22Rv1 (cell line): Measurements from ENCODE around the gene LRRC59.

Source experiments
- H3K27ac ChIP-seq: fragments of 450-650 bp; 2 replicates; pipeline ENCODE4 v1.5.1; 2017
- ZFX ChIP-seq: fragments of 450-650 bp; IDR thresholded peaks from 2 replicates; pipeline ENCODE4 v1.6.1; 2017; ENCODE audit warnings: antibody characterized with exemption, borderline replicate concordance
- TF ChIP-seq, protein P1 (sequence below): fragments of 450-650 bp; IDR thresholded peaks from 2 replicates; pipeline ENCODE4 v1.5.1; 2017; ENCODE audit warnings: mild to moderate bottlenecking

LRRC59 gene

DNA sequence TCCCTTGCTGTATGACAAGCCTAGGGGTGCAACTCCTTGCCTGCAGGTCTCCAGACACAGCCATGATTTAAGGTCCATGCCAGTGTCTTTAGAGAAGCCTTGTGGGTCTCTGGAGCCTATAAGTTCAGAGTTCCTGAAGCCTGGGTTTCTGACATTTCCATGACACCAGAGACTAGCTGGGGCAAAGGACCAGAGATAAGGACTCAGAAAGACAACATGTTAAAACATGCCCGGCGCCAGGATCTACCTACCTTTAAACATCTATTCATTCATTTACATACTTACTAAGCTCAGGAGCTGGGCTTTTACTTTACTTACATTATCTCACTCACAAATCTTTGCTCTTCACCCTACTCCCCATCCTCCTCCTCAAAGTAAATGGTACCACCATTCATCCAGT lies 25.8 kb downstream of the LRRC59 start:
- H3K27ac ChIP-seq: 0 out of 2 replicates have a peak overlapping the region, but pooled peaks have one; percentile 85
- TF ChIP-seq, protein P1, sequence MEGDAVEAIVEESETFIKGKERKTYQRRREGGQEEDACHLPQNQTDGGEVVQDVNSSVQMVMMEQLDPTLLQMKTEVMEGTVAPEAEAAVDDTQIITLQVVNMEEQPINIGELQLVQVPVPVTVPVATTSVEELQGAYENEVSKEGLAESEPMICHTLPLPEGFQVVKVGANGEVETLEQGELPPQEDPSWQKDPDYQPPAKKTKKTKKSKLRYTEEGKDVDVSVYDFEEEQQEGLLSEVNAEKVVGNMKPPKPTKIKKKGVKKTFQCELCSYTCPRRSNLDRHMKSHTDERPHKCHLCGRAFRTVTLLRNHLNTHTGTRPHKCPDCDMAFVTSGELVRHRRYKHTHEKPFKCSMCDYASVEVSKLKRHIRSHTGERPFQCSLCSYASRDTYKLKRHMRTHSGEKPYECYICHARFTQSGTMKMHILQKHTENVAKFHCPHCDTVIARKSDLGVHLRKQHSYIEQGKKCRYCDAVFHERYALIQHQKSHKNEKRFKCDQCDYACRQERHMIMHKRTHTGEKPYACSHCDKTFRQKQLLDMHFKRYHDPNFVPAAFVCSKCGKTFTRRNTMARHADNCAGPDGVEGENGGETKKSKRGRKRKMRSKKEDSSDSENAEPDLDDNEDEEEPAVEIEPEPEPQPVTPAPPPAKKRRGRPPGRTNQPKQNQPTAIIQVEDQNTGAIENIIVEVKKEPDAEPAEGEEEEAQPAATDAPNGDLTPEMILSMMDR: no peak
- TF ChIP-seq ZFX: no peak

DNA sequence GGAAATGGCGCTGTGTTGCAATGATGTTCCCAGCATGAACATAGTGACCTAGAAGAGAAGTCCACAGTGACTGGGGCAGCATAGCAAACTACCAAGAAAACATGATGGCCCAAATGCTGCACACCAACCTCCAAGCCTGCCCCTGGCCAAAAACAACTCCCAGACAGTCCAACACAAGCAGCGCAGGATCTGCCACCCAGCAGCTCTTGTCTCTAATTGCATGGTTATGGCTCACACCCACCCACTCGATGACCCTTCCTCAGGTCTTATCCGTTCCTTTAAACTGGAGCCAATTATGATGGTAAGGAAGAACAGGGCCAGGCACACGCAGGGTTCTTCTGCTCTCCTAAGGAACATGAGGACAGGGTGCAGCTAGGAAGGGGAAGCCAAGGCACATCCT lies 27.3 kb downstream of the LRRC59 start:
- no peak overlapping the region for H3K27ac ChIP-seq
- TF ChIP-seq ZFX: no peak
- TF ChIP-seq, protein P1: no peak

GRCh38 chr17:50367401-50367800 lies 29.9 kb downstream of the LRRC59 start:
- TF ChIP-seq, protein P1: no peak
- no peak for TF ChIP-seq ZFX
- H3K27ac ChIP-seq: no peak overlapping the region

DNA sequence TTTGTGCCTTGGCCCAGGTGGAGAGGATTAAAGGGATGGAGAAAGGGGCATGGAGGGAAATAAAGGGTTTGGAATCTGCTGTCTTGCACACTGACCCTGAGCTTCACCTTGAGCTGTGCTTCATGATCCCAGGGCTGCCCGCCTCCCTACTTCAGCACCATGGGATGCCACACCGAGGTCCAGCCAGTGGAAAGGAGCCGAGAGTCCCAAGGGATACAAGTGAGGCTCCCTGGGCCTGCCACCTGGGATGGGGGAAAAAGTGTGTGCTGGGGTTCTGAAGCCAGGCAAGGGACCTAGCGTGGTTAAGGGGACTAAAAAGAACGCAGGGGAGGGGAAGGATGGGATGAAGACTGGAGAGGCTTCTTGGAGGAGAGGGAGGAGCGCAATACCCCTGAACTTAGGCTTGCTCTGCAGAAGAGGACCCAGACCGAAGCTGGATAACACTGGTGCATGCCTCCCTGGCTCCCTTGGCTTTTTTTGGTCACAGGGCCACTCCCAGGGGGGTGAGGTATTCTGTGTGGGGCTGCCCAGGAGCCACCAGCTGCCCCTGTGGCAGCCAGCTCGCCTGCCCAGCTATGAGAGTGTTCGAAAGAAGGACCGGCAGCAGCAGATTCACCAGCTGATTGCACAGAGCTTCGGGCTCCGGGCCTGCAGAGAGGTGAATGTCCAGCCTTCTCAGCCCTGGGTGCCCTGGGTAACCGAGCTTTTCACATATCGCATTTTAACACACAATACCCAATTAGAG lies 31.5 kb downstream of the LRRC59 start:
- H3K27ac ChIP-seq: no peak overlapping the region
- TF ChIP-seq, protein P1: no peak
- TF ChIP-seq ZFX: no peak

GRCh38 chr17:50365165-50365564 lies 32.2 kb downstream of the LRRC59 start:
- TF ChIP-seq ZFX: no peak
- TF ChIP-seq, protein P1: no peak
- no peak overlapping the region for H3K27ac ChIP-seq

- no peak overlapping the region for H3K27ac ChIP-seq
- TF ChIP-seq ZFX: no peak
- TF ChIP-seq, protein P1: no peak
Observed at GRCh38 chr17:50364715-50365114, 32.6 kb downstream of the LRRC59 start.

- no peak overlapping the region for H3K27ac ChIP-seq
- no peak for TF ChIP-seq ZFX
- TF ChIP-seq, protein P1: no peak
Observed at GRCh38 chr17:50364061-50364458, 33.3 kb downstream of the LRRC59 start.
